HL-60 (cell line): Measurements from ENCODE around the gene MMAB.

ENCODE experiments used
- DNase-seq, 2 experiments: peaks; one replicate each; pipeline ENCODE4 v3.0.0-alpha.2; 2010 to 2020; ENCODE audit warnings: low read depth in 1 of 2, low spot score in 1 of 2
- H3K27ac ChIP-seq: fragments of 250-450 bp; sonication (Bioruptor Pico); replicated peaks from 2 replicates; pipeline ENCODE4 v1.5.1; 2020; ENCODE audit warnings: mild to moderate bottlenecking, moderate library complexity
- H3K27me3 ChIP-seq: fragments of 250-450 bp; sonication (Bioruptor Pico); 2 replicates; pipeline ENCODE4 v1.5.1; 2021; ENCODE audit warnings: mild to moderate bottlenecking, moderate library complexity; ENCODE audit not compliant: insufficient read depth, poor library complexity, severe bottlenecking
- H3K4me3 ChIP-seq: replicated peaks from 2 replicates; pipeline ENCODE4 v1.5.1; 2011; ENCODE audit warnings: mild to moderate bottlenecking, control low read depth, low read length; ENCODE audit not compliant: insufficient read depth
- GABPA ChIP-seq: IDR thresholded peaks from 2 replicates; pipeline ENCODE4 v1.6.1; 2012; ENCODE audit warnings: low read depth
- POLR2AphosphoS5 ChIP-seq: IDR thresholded peaks from 2 replicates; pipeline ENCODE4 v1.6.1; 2012; ENCODE audit warnings: low read depth
- SPI1 ChIP-seq: IDR thresholded peaks from 2 replicates; pipeline ENCODE4 v1.6.1; 2012; ENCODE audit warnings: low read depth, mild to moderate bottlenecking, borderline replicate concordance
- TF ChIP-seq, protein P1 (sequence below): IDR thresholded peaks from one replicate; pipeline ENCODE4 v1.5.1; 2011; ENCODE audit warnings: low read length, control low read depth, inconsistent platforms; ENCODE audit not compliant: insufficient read depth
- TF ChIP-seq, protein P2 (sequence below): IDR thresholded peaks from 2 replicates; pipeline ENCODE4 v1.6.1; 2012; ENCODE audit warnings: low read depth; ENCODE audit not compliant: insufficient replicate concordance

The MMAB gene

DNA sequence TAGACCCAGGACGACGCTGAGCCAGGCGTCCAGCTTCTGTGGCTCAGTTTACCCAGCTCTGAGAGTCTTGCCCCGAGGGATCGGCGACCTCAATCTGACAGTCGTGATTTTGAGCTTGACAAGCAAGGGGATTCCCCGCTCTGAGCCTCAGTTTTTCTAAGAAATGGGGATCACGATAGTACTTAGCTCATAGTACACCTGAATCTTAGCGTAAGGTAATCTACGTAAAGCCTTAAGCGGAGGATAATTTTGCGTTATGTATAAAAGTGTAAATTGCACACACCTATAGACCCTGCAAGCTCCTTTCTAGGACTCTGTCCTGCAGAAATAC, 575 bp upstream of the MMAB start:
- no peaks in the 10 kb centered on the region for H3K27me3 ChIP-seq
- TF ChIP-seq SPI1 = no peak
- TF ChIP-seq, protein P1, sequence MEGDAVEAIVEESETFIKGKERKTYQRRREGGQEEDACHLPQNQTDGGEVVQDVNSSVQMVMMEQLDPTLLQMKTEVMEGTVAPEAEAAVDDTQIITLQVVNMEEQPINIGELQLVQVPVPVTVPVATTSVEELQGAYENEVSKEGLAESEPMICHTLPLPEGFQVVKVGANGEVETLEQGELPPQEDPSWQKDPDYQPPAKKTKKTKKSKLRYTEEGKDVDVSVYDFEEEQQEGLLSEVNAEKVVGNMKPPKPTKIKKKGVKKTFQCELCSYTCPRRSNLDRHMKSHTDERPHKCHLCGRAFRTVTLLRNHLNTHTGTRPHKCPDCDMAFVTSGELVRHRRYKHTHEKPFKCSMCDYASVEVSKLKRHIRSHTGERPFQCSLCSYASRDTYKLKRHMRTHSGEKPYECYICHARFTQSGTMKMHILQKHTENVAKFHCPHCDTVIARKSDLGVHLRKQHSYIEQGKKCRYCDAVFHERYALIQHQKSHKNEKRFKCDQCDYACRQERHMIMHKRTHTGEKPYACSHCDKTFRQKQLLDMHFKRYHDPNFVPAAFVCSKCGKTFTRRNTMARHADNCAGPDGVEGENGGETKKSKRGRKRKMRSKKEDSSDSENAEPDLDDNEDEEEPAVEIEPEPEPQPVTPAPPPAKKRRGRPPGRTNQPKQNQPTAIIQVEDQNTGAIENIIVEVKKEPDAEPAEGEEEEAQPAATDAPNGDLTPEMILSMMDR = no peak
- TF ChIP-seq, protein P2, sequence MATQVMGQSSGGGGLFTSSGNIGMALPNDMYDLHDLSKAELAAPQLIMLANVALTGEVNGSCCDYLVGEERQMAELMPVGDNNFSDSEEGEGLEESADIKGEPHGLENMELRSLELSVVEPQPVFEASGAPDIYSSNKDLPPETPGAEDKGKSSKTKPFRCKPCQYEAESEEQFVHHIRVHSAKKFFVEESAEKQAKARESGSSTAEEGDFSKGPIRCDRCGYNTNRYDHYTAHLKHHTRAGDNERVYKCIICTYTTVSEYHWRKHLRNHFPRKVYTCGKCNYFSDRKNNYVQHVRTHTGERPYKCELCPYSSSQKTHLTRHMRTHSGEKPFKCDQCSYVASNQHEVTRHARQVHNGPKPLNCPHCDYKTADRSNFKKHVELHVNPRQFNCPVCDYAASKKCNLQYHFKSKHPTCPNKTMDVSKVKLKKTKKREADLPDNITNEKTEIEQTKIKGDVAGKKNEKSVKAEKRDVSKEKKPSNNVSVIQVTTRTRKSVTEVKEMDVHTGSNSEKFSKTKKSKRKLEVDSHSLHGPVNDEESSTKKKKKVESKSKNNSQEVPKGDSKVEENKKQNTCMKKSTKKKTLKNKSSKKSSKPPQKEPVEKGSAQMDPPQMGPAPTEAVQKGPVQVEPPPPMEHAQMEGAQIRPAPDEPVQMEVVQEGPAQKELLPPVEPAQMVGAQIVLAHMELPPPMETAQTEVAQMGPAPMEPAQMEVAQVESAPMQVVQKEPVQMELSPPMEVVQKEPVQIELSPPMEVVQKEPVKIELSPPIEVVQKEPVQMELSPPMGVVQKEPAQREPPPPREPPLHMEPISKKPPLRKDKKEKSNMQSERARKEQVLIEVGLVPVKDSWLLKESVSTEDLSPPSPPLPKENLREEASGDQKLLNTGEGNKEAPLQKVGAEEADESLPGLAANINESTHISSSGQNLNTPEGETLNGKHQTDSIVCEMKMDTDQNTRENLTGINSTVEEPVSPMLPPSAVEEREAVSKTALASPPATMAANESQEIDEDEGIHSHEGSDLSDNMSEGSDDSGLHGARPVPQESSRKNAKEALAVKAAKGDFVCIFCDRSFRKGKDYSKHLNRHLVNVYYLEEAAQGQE = no peak
- TF ChIP-seq POLR2AphosphoS5 = no peak
- TF ChIP-seq GABPA = no peak
- H3K27ac ChIP-seq = peak overlapping the region; percentile 39
- no peak for DNase-seq
- peak overlapping the region; percentile 73 for H3K4me3 ChIP-seq

DNA sequence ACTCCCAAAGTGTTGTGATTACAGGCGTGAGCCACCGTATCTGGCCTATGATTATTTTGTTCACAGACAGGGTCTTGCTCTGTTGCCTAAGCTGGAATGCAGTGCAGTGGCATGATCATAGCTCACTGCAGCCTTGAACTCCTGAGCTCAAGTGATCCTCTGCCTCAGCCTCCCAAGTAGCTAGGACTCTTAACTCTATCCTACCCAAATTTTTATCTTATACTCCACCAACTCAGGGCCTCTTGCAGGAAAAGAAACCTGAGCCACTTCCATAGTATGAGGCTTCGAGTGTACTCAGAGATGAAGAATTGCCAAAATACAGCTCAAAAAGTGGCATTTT, 828 bp downstream of the MMAB start:
- peak overlapping the region; percentile 94 for H3K27ac ChIP-seq
- no peak for DNase-seq
- H3K27me3 ChIP-seq = no peaks in the 10 kb centered on the region
- no peak for TF ChIP-seq SPI1
- TF ChIP-seq POLR2AphosphoS5 = no peak
- TF ChIP-seq, protein P1 = no peak
- TF ChIP-seq GABPA = no peak
- TF ChIP-seq, protein P2 = no peak
- peak overlapping the region; percentile 67 for H3K4me3 ChIP-seq

DNA sequence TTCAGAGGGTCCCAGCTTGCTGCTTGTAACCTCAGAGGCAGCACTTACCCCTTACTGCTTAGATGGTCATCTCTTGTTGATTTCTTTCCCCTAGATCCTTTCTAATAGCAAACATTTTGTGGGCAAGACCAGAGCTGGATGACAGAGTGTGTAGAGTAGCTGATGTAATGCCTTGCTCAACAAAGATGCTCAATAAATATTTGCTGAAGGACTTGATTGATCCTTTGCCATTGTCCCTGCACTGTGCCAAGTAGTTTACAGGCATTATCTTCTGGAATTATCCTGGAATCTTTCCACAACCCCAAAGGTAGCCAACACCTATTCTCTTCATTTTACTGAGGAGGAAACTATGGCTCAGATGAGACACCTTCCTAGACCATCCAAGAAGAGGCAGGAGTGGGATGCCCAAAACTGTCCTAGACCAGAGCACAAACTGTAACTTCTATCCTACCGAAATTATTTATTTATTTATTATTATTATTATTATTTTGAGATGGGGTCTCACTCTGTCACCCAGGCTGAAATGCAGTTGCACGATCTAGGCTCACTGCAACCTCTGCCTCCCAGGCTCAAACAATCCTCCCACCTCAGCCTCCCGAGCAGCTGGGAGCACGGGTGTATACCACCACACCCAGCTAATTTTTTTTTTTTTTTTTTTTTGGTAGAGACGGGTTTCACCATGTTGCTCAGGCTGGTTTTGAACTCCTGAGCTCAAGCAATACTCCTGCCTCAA, 1.4 kb downstream of the MMAB start:
- TF ChIP-seq, protein P1 = no peak
- TF ChIP-seq GABPA (no peak), SPI1 (no peak), POLR2AphosphoS5 (no peak)
- TF ChIP-seq, protein P2 = no peak
- no peak overlapping the region for H3K4me3 ChIP-seq
- H3K27ac ChIP-seq = no peak overlapping the region; the same call in 1 of the 2 replicates
- DNase-seq = no peak
- no peaks in the 10 kb centered on the region for H3K27me3 ChIP-seq
